Daoy (cell line): Measurements from ENCODE around the gene ASPRV1. TPM values are rescaled to one million over a fixed set of nuclear protein-coding genes. Genes with fewer than 3 reads are reported as not detected.
"Not testable (repeated sequence)": the region's sequence is repeated elsewhere in the genome, so short reads cannot be mapped to it uniquely, and the experiment has no call there.

Experiments
- DNase-seq: peaks from one replicate; pipeline ENCODE4 v3.0.0-alpha.2; 2015; ENCODE audit warnings: low read depth
- total RNA-seq: library from RNA; depleted of rRNA; stranded (reverse); fragments of >200 nt; shearing (Covaris generic); gene quantifications from 2 replicates; pipeline ENCODE4 v1.2.3, GENCODE V29; 2014

ASPRV1 gene
- total RNA-seq, 1 experiment from 2014 or later, result 1.2 TPM

DNA sequence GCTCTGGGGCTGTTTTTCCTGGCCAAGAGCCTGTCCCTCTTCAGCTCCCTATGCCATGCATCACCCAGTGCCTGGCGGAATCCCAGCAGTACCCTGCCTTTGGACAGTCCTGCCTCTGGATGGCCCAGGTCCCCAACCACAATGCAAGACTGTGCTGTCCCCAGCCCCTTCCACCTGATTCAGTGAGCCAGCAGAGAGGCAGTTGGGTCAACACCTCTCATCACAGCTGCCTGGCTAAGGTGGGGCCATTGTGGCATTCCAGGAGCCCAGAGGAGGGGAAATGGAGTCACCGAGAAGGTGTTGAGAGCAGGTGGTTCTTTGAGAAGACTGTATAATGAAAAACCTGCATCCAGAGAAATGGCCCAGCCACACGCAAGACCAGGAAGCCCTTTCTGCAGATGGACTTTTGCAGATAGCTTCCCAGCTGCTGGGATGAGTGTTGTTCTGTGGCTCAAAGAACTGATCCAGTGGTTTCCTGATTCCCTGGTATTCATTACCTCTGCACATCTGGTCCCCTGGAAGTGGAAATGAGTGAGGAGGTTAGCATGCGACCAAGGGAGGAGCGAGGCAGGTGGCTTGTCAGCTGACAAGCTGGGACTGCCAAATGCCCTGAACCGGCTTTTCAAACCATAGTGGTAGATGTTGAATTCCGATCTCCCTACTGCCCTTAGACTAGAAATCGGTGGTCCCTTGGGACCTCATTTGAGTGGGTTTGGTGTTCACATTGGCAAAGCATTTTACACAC, 1.7 kb upstream of the ASPRV1 start:
- DNase-seq, result no peak

DNA sequence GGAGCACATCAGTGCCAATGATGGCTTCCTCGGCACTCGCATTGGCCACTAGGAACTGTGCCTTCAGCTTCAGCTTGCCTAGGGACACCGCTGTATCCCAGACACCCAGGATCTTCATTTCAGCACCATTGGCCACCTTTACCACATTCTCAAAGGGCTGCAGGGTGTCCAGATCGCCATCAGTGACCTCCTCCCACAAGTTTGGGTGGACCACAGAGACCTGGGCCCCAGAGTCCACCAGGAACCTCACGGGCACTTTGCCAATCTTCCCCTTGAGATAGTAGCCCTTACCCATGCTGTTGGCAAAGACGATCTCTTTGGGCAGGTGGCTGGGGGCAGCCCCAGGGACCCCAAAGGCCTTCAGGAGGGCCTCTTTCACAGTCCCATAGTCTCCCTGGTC, 610 bp downstream of the ASPRV1 start:
- no peak for DNase-seq

DNA sequence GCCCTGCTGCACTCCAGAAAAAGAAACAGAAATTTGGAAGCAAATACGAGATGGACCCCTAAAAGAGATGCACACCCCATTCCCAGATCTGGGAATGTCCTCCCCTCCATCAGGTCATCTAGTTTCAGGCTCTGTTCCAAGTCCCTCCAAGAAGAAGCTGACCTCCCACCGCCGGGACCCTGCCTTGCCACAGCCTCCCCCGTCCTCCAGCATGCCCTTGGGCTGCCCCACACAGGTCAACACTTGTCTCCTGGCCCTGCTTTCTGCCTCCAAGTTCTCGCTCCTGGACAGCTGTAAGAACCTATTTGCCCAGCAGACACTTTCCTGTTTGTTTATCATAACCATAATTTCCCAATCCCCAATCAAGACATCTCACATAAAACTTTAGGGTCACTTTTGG, 2.0 kb downstream of the ASPRV1 start:
- DNase-seq, result no peak

DNA sequence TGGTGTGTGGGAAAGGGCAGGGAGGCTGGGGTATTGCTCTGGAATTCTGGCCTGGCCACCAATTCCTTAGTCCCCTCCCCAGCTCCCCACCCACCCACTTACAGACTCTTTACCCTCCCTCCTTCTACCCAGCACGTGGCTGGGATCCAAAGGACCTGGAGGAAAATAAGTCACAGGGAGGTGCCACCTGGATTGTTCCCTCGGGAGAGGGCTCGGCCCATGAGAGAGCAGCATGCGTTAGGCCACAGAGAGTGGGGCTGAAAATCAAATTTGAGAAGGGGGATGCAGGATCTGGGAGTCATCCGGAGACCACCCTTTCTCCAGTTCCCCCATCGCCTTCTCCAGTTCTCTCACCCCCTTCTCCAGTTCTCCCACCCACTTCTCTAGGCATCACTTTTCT, 3.0 kb downstream of the ASPRV1 start:
- DNase-seq, result no peak

DNA sequence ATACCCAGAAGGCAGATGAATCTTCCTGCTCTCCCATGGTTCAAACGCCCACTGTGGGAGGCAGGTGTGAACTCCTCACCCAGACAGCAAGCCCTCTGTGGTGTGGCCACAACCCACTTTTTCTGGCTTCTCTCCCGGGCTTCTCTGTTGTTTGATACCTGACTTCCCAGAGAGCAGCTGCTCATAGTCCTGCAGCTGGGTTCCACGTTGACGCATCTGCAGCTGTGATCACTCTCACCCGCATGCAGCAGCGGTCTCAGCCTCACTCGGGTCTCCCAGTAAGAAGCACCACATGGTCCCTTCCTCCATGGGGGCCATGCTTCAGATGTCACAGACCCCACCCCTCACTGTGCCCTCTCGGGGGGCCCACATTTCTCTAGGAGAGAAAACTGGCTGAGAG, 3.5 kb downstream of the ASPRV1 start:
- DNase-seq, result no peak

DNA sequence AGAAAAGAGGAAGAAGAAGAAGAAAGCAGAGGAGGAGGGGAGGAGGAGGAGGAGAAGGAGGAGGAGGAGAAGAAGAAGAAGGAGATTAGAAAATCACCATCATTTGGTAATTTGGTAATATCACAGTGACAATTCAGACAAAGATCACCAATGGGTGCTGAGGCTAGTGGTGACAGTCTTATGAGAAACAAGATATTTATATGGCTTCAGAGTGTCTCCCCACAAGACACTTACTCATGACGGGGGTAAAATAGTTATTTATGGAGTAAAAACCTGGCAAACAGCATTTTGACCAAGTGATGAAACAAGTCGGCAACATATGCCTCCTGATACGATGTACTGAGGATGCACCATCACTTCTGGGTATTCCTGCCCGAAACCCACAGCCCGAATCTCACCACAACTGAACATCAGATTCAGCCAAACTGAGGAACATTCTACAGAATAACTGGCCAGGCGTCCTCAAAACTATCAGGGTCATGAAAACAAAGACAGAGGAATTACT, 4.9 kb downstream of the ASPRV1 start:
- no peak for DNase-seq

DNA sequence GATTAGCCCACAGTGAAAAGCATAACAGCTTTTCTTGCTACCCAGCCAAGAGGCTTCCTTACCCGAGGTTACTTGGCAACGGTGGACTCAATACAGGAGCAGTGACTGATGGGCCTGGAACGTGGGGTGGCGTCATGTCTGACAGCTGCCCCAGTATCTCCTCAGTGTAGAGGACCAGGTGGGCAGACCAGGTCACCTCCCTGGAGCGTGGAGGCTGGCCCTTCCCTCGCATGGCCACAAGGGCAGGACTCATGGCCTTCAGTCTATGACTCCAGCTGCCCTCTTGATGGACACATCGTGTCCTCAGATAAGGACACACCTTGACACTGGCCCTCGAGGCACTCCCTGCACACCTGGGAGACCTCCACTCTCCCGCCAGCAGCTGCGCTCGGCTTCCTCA, 6.4 kb downstream of the ASPRV1 start:
- DNase-seq, result no peak

DNA sequence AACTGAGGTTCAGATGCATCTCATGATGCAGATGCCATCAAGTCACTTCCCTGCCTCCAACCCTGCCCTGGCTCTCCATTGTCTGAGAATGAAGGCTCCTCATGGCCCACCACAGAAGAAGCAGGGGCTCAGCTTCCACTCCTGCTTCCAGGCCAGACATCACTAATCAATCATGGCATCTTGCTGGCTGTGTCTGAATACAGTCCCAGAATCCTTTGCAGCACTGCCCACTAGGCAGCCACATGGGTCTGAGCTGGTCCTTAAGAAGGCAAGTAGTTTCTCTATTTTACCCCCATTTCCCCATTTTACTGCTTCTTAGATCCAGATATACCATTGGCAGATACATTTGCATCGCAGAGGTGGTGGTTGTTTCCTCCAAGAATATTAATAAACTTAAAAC, 7.3 kb downstream of the ASPRV1 start:
- no peak for DNase-seq

DNA sequence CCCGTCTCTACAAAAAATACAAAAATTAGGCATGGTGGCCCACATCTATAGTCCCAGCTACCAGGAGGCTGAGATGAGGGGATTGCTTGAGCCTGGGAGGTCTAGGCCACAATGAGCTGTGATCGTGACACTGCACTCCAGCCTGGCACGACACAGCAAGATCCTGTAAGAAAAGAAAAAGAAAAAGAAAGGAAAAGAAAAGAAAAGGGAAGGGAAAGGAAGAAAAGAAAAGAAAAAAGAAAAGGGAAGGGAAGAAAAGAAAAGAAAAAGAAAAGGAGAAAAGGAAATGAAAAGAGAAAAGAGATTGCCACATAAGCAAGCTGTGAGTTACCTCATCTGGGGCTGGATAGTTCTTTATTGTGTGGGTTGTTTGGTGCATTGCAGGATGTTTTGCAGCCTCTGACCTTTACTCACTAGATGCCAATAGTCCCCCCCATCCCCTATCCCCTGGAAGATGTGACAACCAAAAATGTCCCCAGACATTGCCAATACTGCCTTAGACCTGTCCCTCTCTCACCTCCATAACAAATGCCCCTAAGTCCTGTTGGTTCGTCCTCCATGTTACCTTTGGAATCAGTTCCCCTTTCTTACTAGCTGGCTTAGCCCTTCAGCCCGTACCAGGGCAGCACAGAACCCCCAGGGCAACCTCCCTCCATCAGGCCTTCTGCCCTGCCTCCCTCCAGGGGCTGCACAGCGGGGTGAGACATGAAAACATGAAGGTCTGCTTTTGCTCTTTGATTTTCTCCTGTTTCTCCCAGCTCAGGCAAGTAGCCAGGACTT, 8.9 kb downstream of the ASPRV1 start:
- DNase-seq, result no peak

DNA sequence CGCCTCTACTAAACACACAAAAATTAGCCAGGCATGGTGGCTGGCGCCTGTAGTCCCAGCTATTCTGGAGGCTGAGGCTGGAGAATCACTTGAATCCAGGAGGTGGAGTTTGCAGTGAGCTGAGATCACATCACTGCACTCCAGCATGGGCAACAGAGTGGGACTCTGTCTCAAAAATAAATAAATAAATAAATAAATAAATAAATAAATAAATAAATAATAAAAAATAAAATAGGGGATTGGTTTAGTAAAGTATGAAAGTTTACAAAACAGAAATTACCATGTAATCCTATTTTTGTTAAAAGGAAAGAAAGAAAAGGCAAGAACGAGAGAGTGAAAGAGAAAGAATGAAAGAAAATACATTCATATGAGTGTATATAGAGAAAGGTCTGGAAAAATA, 10.8 kb downstream of the ASPRV1 start:
- not testable (repeated sequence) for DNase-seq

DNA sequence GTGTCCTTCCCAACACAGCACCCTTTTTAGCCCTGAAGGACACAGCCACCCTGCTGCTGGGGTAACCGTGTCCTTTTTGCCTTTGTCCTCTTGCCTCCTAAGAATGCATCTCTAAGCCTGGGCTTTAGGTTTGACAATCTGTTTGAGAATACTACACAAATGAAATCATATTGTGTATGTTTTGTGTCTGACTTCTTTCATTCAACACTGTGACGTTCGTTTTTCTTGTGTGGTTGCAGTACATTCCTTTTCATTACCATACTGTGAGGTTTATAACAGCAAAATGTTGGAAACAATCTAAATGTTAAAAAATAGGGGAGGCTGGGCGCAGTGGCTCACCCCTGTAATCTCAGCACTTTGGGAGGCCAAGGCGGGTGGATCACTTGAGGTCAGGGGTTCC, 11.2 kb downstream of the ASPRV1 start:
- DNase-seq, result no peak

DNA sequence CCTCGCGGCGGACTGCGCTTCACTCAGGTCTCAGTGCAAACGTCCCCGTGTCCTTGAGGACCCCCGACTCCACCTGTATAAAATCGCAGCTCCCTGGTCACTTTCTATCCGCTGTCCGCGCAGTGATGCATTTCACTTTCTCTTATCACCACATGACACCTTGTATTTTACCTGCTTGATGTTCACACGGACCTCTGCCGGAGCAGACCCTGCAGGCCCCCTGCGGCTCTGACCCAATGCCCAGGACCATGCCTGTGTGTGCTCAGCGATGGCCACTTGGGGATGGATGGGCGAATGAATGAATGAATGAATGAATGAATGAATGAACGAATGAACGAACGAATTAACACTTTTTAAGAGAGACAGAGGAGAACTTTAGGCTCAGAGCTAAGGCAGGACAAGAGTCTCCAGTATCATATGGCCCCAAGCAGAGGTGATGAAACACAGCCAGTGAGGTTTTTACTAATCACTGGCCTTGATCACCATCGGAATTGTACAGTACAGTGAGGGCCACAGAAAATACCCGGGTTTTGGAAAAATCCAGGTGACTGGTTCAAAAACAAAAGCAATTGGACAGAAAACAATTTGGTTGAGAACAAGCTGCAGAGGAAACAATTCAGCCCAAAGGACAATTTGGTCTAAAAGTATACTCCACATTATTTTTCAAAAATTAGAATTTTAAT, 12.3 kb downstream of the ASPRV1 start:
- no peak for DNase-seq

DNA sequence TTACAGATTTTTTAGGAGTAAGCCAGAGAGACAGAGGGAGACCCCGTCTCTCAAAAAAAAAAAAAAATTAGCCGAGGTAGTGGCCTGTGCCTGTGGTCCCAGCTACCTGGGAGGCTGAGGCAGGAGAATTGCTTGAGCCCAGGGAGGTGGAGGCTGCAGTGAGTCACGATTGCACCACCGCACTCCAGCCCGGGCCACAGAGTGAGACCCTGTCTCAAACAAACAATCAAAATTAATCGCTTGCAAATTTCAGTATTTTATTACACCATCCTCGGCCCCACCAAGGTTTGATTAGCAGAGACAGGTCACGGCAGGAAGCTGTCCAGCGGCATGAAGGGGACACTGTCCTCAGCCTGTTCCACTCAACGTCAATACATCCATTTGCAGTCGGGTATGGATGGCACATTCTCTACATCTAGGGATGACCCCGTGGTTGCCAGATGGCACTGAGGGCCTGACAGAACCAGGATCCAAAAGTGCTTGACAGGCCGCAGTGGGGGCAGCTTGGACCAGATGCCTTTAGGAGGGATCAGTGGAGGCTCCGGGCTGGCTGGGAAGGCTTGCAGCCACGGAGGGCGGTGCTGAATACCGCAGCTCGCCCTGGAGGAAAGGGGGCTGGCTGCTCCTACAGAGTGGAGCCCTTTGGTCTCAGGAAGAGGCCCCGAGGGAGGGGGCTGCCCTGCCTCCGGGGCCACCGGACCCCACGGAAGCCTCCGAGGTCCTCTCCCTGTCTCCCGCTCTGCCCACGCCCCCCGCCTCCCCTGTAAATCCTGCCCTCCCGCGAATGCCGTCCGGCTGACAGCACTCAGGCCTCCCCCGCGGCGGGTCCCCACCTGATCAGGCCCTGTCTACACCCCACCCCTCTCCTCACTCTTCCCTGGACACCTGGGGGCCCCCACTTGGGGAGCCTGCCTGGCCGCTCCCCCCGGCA, 13.1 kb downstream of the ASPRV1 start:
- no peak for DNase-seq

DNA sequence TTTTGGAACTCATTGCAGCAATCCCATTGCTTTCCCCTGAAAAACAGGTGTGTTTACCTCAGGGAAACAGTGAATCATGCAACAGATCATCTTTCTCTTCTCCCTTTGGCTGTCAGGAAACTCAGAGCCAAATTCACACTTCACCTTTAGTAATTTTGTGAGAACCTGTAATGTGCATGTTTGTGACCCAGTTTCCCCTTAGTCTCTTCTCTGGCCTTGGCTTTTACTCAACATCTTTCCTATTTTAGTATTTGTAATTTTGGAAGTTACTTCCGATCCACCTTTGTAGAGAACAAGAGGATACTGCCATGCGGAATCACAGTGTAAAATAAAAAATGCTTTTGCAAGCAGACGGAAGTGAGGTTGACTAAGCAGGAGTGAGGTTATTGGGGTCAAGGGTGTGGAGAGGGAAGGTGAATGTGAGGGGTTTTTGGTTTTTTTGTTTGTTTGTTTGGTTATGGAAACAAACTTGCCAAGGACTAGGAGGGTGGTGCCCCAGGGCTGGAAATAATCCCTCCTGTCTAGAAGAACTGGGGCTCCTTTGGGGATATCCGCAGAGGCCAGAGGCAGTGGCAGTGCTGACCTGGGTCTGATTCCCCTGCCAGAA, 14.0 kb downstream of the ASPRV1 start:
- DNase-seq, result no peak

DNA sequence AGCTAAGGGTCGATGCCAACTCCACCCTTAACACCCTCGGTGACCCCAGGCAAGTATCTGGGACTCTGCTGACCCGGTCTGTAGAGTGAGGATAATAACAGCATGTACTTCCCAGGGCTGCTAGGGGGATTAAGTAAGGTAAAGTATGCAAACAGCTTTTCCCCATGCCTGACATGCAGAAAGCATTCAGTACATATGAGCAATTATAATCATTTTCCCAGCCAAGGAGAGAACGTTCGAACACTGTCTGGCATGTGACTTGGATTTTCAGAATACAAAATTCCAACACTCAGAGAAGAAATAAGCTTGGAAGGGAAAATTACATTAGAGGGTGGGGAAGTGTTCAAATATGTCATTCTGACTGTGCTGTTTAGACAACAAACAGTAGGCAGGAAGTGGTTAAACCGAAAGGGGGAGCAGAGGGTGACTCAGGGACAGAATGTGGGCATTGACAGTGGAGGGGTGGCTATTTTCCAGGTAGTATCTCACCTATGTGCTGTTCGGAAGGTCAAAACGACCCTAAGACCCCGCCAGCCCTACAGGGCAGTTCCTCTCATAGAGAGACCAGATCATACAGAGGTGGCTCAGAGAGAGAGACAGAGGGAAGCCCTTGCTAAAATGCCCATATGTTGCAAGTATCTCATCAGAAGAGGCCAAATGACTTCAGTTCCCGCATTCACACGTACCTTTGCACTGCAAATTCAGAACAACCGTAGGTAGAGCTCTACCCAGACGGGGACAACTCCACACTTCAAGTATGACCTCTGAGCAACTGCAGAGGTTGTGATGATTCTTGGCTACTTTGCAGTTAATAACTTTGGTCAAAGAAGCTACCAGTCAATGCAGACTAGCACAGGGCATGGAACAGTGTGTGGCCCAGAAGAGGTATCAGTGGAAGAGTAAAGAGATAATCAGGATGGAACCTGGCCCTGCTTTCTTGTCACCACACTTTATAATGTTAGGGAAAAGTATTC, 14.8 kb downstream of the ASPRV1 start:
- peak; percentile 82 for DNase-seq

DNA sequence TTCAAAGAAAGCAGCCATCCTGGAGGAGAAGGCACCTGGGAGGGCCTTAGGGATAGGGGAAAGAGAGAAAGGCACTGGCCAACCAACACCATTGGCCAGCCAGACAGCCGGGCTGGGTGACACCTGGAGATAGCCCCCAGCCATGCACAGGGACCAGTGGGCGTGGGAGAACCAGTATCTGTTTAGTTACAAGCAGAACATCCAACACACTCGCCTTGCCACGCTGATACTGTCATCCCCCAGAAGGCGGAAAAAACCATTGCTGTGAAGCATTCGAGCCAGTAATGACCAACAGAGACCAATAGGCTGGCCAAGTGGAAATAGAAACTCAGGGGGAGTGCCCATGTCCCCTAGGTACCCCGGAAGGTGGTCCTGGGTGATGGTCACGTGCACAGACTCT, 15.5 kb downstream of the ASPRV1 start:
- DNase-seq, result no peak

DNA sequence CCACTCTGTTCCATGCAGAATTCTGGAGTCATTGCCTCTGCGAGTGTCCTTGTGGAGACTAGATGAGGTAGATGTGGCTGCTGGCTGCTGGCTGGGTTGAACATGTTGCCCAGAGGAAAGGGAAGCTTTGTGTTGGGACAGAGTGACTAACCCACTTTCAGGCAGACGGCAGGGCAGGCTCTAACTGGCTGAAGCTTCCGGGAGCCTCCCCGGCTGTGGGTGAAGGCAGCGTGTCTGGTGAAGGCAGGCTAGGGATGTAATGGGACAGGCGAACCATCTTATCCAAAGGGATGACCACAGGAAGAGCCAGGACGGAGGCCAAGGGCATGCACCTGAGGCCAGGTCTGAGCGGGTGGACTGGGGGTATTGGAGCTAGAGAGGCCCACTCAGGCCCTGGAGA, 16.0 kb downstream of the ASPRV1 start:
- DNase-seq, result peak; percentile 60

DNA sequence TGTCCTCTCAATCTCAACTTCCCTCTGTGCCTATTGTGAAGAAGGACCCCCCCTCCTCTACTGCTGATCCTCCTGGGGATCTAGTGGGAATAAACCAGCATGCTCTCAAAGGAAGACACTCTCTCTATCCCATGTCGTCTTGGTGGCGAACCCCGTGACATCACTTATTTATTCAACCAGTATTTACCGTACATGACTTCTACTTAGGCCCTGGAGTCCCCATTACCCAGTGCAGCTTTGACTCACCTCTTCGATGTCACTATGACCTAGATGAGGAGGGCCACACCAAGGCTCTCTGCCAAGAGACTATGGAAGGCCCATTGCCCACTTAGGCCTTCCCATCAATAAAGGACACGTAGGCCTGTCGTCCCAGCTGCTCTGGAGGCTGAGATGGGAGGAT, 16.7 kb downstream of the ASPRV1 start:
- DNase-seq, result no peak

DNA sequence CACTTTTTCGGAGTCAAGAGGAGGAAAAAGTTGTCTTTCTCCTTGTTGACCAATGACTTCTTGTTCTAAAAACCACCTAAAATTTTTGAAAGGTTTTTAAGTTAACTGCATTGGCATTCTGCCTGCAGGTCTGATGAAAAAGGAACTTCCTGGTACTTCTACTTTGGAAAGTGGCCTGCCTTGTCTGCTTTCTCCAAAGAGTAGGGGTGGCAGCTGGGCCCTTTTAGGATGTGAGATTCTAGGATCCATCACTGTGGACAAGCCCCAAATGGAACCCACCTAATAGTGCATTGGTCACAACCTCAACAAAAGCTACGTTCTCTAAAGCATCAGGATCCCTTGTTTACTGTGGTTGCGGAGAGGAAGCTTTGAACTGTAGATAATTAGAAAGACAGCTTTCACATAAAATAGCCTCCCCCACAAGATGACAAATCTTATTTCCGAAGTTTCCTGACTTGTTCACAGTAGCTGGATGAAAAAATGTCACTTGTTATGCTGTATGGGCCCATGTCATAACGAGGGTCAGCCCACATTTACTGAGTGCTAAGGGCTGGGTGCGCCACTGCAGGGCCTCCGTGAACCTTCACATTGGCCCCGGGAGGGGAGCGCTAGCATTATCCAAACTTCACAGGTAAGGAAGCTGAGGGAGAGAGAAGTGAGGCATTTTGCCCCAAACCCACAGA, 17.4 kb downstream of the ASPRV1 start:
- DNase-seq, result no peak
